HEK293 (cell line): Measurements from ENCODE around the gene BATF3.

Experiments
- BCL11A ChIP-seq: fragments of 450-650 bp; formaldehyde crosslinking; IDR thresholded peaks from 2 replicates; pipeline ENCODE4 v1.5.1; 2016; ENCODE audit warnings: low read depth, missing biosample characterization, missing genetic modification characterization
- CTCF ChIP-seq: fragments of 450-650 bp; formaldehyde crosslinking; IDR thresholded peaks from 2 replicates; pipeline ENCODE4 v1.5.1; 2016; ENCODE audit warnings: missing biosample characterization, missing genetic modification characterization
- GLI4 ChIP-seq: fragments of 450-650 bp; formaldehyde crosslinking; IDR thresholded peaks from 2 replicates; pipeline ENCODE4 v1.5.1; 2016; ENCODE audit warnings: missing biosample characterization, missing genetic modification characterization
- PRDM1 ChIP-seq: fragments of 450-650 bp; formaldehyde crosslinking; IDR thresholded peaks from 2 replicates; pipeline ENCODE4; 2016; ENCODE audit warnings: missing biosample characterization, missing genetic modification characterization
- TSHZ1 ChIP-seq: fragments of 450-650 bp; formaldehyde crosslinking; IDR thresholded peaks from 2 replicates; pipeline ENCODE4 v1.5.1; 2016; ENCODE audit warnings: missing biosample characterization, missing genetic modification characterization, borderline replicate concordance
- ZFP69B ChIP-seq: fragments of 450-650 bp; formaldehyde crosslinking; IDR thresholded peaks from 2 replicates; pipeline ENCODE4 v1.5.1; 2016; ENCODE audit warnings: missing biosample characterization, missing genetic modification characterization
- ZNF362 ChIP-seq: fragments of 450-650 bp; formaldehyde crosslinking; IDR thresholded peaks from 2 replicates; pipeline ENCODE4 v1.5.1; 2016; ENCODE audit warnings: missing biosample characterization, missing genetic modification characterization
- ZNF600 ChIP-seq: fragments of 450-650 bp; formaldehyde crosslinking; IDR thresholded peaks from 2 replicates; pipeline ENCODE4 v1.5.1; 2016; ENCODE audit warnings: missing biosample characterization, missing genetic modification characterization

GRCh38 chr1:212652609-212653008 lies 47.0 kb downstream of the BATF3 start:
- TF ChIP-seq CTCF = no peak
- TF ChIP-seq GLI4 = no peak
- TF ChIP-seq ZNF362 (tag by site-specific recombination) = no peak
- TF ChIP-seq ZNF600 = no peak
- no peak for TF ChIP-seq PRDM1 (tag by site-specific recombination)
- no peak for TF ChIP-seq TSHZ1 (tag by site-specific recombination)
- TF ChIP-seq ZFP69B (tag by site-specific recombination) = no peak
- TF ChIP-seq BCL11A (tag by site-specific recombination) = no peak
